Mesenchymal stem cell (in vitro differentiated cells and primary cell): ENCODE results near the gene SUPT5H.

Experiments
- DNase-seq: peaks from one replicate; pipeline ENCODE4 v3.0.0-alpha.2; 2013
- H2AFZ ChIP-seq: one replicate; pipeline ENCODE4 v1.6.1; 2013; ENCODE audit warnings: low read depth, mild to moderate bottlenecking, control low read depth, inconsistent platforms, low read length, moderate library complexity
- H2AK5ac ChIP-seq: 2 replicates; pipeline ENCODE4 v1.6.1; 2013; ENCODE audit warnings: low read length, moderate library complexity, mild to moderate bottlenecking, inconsistent platforms; ENCODE audit not compliant: severe bottlenecking
- H2BK120ac ChIP-seq: one replicate; pipeline ENCODE4 v1.6.1; 2013; ENCODE audit warnings: low read depth, mild to moderate bottlenecking, inconsistent platforms, low read length, moderate library complexity
- H2BK12ac ChIP-seq, 2 experiments: one replicate each; pipeline ENCODE4 v1.6.1; 2013; ENCODE audit warnings: inconsistent platforms in 2 of 2, low read length in 2 of 2, mild to moderate bottlenecking in 2 of 2, moderate library complexity in 2 of 2, control low read depth in 1 of 2
- H2BK15ac ChIP-seq: one replicate; pipeline ENCODE4 v1.6.1; 2013; ENCODE audit warnings: mild to moderate bottlenecking, low read depth, inconsistent platforms; ENCODE audit not compliant: poor library complexity, severe bottlenecking
- H2BK5ac ChIP-seq: 2 replicates; pipeline ENCODE4 v1.6.1; 2013; ENCODE audit warnings: low read depth, mild to moderate bottlenecking, low read length, control low read depth, inconsistent platforms; ENCODE audit not compliant: poor library complexity, severe bottlenecking
- H3K14ac ChIP-seq, 2 experiments: one replicate each; pipeline ENCODE4 v1.6.1; 2013; ENCODE audit warnings: inconsistent platforms in 2 of 2, low read length in 2 of 2, control low read depth in 1 of 2, mild to moderate bottlenecking in 1 of 2, moderate library complexity in 1 of 2
- H3K18ac ChIP-seq, 2 experiments: one replicate each; pipeline ENCODE4 v1.6.1; 2013; ENCODE audit warnings: inconsistent platforms in 2 of 2, low read length in 2 of 2, control low read depth in 1 of 2, low read depth in 1 of 2, mild to moderate bottlenecking in 1 of 2
- H3K23ac ChIP-seq, 2 experiments: one replicate each; pipeline ENCODE4 v1.6.1; 2013; ENCODE audit warnings: inconsistent platforms in 2 of 2, low read length in 2 of 2, mild to moderate bottlenecking in 2 of 2, moderate library complexity in 2 of 2, control low read depth in 1 of 2
- H3K27ac ChIP-seq: 2 replicates; pipeline ENCODE4 v1.5.1; 2013; ENCODE audit warnings: mild to moderate bottlenecking, moderate library complexity, low read length, control low read depth, inconsistent platforms; ENCODE audit not compliant: poor library complexity, severe bottlenecking
- H3K27me3 ChIP-seq, 2 experiments: 2 replicates each; pipeline versions ENCODE4 v1.6.1 to v1.7.0; 2013; ENCODE audit warnings: low read length in 2 of 2, mild to moderate bottlenecking in 2 of 2, moderate library complexity in 2 of 2, control low read depth in 1 of 2, inconsistent platforms in 1 of 2; ENCODE audit not compliant: control insufficient read depth in 1 of 2, insufficient read depth in 1 of 2
- H3K36me3 ChIP-seq, 2 experiments: 2 replicates each; pipeline versions ENCODE4 v1.6.1 to v1.7.0; 2013; ENCODE audit warnings: low read length in 2 of 2, control low read depth in 1 of 2, inconsistent platforms in 1 of 2, low read depth in 1 of 2, mild to moderate bottlenecking in 1 of 2; ENCODE audit not compliant: insufficient read depth in 2 of 2, control insufficient read depth in 1 of 2
- H3K4ac ChIP-seq, 2 experiments: one replicate each; pipeline ENCODE4 v1.6.1; 2013; ENCODE audit warnings: inconsistent platforms in 2 of 2, low read length in 2 of 2, mild to moderate bottlenecking in 2 of 2, moderate library complexity in 2 of 2, control low read depth in 1 of 2, low read depth in 1 of 2
- H3K4me1 ChIP-seq: 2 replicates; pipeline ENCODE4 v1.6.1; 2013; ENCODE audit warnings: low read depth, low read length, control low read depth; ENCODE audit not compliant: control insufficient read depth, insufficient read depth
- H3K4me2 ChIP-seq: 2 replicates; pipeline ENCODE4 v1.6.1; 2013; ENCODE audit warnings: low read length, mild to moderate bottlenecking, inconsistent platforms; ENCODE audit not compliant: poor library complexity, severe bottlenecking
- H3K4me3 ChIP-seq, 2 experiments: 2 replicates each; pipeline versions ENCODE4 v1.5.1 to v1.7.0; 2013; ENCODE audit warnings: low read length in 2 of 2, mild to moderate bottlenecking in 2 of 2, control low read depth in 1 of 2, low read depth in 1 of 2; ENCODE audit not compliant: insufficient read depth in 1 of 2
- H3K79me1 ChIP-seq: replicated peaks from 2 replicates; pipeline ENCODE4 v1.6.1; 2013; ENCODE audit warnings: mild to moderate bottlenecking, control low read depth, low read length, inconsistent platforms; ENCODE audit not compliant: poor library complexity, severe bottlenecking
- H3K9ac ChIP-seq: 2 replicates; pipeline ENCODE4 v1.7.0; 2013; ENCODE audit warnings: mild to moderate bottlenecking, low read length, moderate library complexity
- H3K9me3 ChIP-seq: 2 replicates; pipeline ENCODE4 v1.7.0; 2013; ENCODE audit warnings: mild to moderate bottlenecking, low read length; ENCODE audit not compliant: control insufficient read depth
- H4K8ac ChIP-seq: one replicate; pipeline ENCODE4 v1.6.1; 2013; ENCODE audit warnings: inconsistent platforms, mild to moderate bottlenecking, low read length, moderate library complexity
- H4K91ac ChIP-seq: one replicate; pipeline ENCODE4 v1.6.1; 2013; ENCODE audit warnings: mild to moderate bottlenecking, low read length, inconsistent platforms
- WGBS: methylation state at CpG from one replicate; pipeline ENCODE4 v1.1.7; 2013; ENCODE audit warnings: mixed read lengths; 5-methylcytosine and 5-hydroxymethylcytosine counted together

Gene SUPT5H

GRCh38 chr19:39432677-39433025 is 12.7 kb upstream of the SUPT5H start:
- Histone ChIP-seq H4K91ac (no peak overlapping the region), H3K4me1 (peaks cover 40% of the 10 kb centered on the region), H3K14ac (no peak overlapping the region), H3K9me3 (no peaks in the 10 kb centered on the region), H3K79me1 (peaks cover 12% of the 10 kb centered on the region), H2BK15ac (no peak overlapping the region), H2BK12ac (no peak overlapping the region), H2AK5ac (no peak overlapping the region), H3K4me2 (no peak overlapping the region), H2BK120ac (no peak overlapping the region), H2AFZ (no peak overlapping the region), H3K36me3 (peaks cover 33 to 35% of the 10 kb centered on the region in 2 experiments), H3K18ac (no peak overlapping the region), H3K27me3 (no peaks in the 10 kb centered on the region), H4K8ac (no peak overlapping the region), H3K23ac (no peak overlapping the region), H2BK5ac (no peak overlapping the region), H3K9ac (no peak overlapping the region), H3K27ac (no peak overlapping the region), H3K4me3 (no peak overlapping the region), H3K4ac (no peak overlapping the region)
- no peak for DNase-seq
- WGBS = 98% methylated on average over 7 of the region's 8 CpGs

- no peak for DNase-seq
- Histone ChIP-seq H3K9me3 (no peaks in the 10 kb centered on the region), H2BK15ac (no peak overlapping the region), H2BK12ac (no peak overlapping the region), H2AK5ac (no peak overlapping the region), H3K23ac (no peak overlapping the region), H2BK120ac (no peak overlapping the region), H3K79me1 (peaks cover 13% of the 10 kb centered on the region), H3K14ac (no peak overlapping the region), H4K91ac (no peak overlapping the region), H3K36me3 (peaks cover 33 to 35% of the 10 kb centered on the region in 2 experiments), H2AFZ (no peak overlapping the region), H2BK5ac (no peak overlapping the region), H3K4me2 (no peak overlapping the region), H3K27ac (no peak overlapping the region), H3K27me3 (no peaks in the 10 kb centered on the region), H3K4me1 (peaks cover 36% of the 10 kb centered on the region), H3K9ac (peak overlapping the region; percentile 99), H3K4me3 (no peak overlapping the region), H3K18ac (no peak overlapping the region), H3K4ac (no peak overlapping the region), H4K8ac (no peak overlapping the region)
- 97% methylated on average over 8 of the region's 8 CpGs for WGBS
Measured at GRCh38 chr19:39433480-39434079, 11.8 kb upstream of the SUPT5H start.

DNA sequence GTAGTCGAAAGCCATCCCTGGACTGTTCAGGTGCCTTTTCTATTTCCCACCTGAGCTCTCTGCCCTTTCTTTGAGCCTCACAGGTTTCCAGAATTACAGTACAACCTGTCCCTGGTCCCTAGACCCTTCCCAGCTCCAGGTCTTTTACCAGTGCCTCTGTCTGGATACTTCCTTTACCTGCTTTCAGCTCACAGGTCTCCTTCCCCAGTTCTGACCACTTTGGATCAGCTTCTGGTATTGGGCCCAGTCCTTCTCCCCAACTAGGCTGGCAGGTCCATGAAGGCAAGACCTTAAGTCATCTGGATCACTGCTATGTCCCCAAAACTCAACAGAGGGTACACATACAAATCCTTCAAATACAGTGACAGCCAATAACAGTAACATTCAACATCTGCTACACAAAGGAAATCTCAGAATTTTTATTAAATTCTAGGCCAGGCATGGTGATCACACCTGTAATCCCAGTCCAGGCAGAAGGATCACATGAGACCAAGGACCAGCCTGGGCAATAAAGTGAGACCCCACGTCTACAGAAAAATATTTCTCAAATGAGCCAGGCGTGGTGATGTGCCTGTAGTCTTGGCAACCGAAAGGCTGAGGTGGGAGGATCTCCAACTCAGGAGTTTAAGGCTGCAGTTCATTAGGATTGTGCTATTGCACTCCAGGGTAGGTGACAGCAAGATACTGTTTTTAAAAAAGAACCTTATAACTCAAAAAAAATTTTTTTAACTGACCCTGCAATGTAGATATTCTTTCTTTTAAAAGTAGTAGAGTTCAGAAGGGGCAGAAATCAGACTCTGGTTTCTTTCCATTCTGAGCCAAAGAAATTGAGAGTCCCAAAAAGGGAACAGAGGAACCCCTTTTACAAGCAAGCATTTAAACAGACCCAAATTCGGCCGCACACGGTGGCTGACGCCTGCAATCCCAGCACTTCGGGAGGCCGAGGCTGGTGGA is 11.0 kb upstream of the SUPT5H start:
- no peak overlapping the region for H2BK12ac ChIP-seq
- no peak overlapping the region for H3K23ac ChIP-seq
- no peak overlapping the region for H3K14ac ChIP-seq
- no peak overlapping the region for H3K4ac ChIP-seq
- no peak overlapping the region for H2BK120ac ChIP-seq
- no peaks in the 10 kb centered on the region for H3K27me3 ChIP-seq
- H3K36me3 ChIP-seq = peaks cover 33 to 35% of the 10 kb centered on the region in 2 experiments
- peak overlapping the region; percentile 99 for H3K9ac ChIP-seq
- peak overlapping the region; percentile 59 for H3K4me2 ChIP-seq
- peak overlapping the region; percentile 18 to 99 for H3K4me3 ChIP-seq
- H2BK15ac ChIP-seq = no peak overlapping the region
- peaks cover 31% of the 10 kb centered on the region for H3K4me1 ChIP-seq
- no peak overlapping the region for H2BK5ac ChIP-seq
- no peak overlapping the region for H2AK5ac ChIP-seq
- H3K9me3 ChIP-seq = no peaks in the 10 kb centered on the region
- H2AFZ ChIP-seq = no peak overlapping the region
- no peak overlapping the region for H3K18ac ChIP-seq
- H3K79me1 ChIP-seq = peaks cover 13% of the 10 kb centered on the region
- 81% methylated on average over 10 of the region's 10 CpGs for WGBS
- H3K27ac ChIP-seq = no peak overlapping the region
- no peak overlapping the region for H4K8ac ChIP-seq
- no peak overlapping the region for H4K91ac ChIP-seq
- DNase-seq = peak; percentile 27
